ENCODE data around the gene PAH. TPM values are rescaled to one million over a fixed set of nuclear protein-coding genes. Genes with fewer than 3 reads are reported as not detected.

Gene PAH
- total and polyA plus RNA-seq, 2 of the 8 experiments (the other 6 are each of a cell fraction or from before 2014, with no cell fraction given), result 3.9 to 9.0 TPM

DNA sequence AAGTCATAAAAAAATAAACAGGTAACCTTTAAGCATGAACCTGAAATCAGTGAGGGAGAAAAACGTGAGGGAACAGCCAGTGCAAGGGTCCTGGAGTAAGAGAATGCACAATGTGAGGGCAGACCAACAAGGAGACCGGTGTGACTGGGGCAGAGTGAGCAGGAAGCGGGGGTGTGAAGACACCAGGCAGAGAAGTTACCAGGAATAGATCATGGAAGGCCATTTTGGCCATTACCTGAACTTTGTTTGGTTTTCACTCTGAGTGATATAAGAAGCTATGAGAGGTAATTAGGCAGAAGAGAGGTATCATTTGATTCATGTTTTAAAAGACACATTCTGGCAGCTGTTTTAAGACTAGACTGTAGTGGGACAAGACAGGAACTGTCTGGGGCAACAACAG, 15.0 kb downstream of the PAH start:
- no peak overlapping the region for H2BK12ac ChIP-seq (ENCODE audit: low read depth, low read length)
- H3K36me3 ChIP-seq (ENCODE audit: control insufficient read depth in 2 of 4, insufficient read depth in 4 of 4, low read length in 3 of 4), result no peaks in the 10 kb centered on the region
- no peak overlapping the region for H2AK5ac ChIP-seq (ENCODE audit: low read depth, low read length)
- H3K27ac ChIP-seq (ENCODE audit: low read depth, low read length), result no peak overlapping the region
- H3K14ac ChIP-seq (ENCODE audit: insufficient read length), result no peak overlapping the region
- H2BK5ac ChIP-seq (ENCODE audit: low read depth, low read length), result no peak overlapping the region
- no peaks in the 10 kb centered on the region for H3K9me3 ChIP-seq (ENCODE audit: insufficient read depth in 2 of 2, low read depth in 1 of 2, low read length in 1 of 2)
- TF ChIP-seq TAF7 (optimal IDR thresholded peaks at IDR 0.05; ENCODE audit: borderline replicate concordance, low read depth, low read length) (no peak), TCF12 (IDR thresholded peaks at IDR 0.05; ENCODE audit: low read depth, low read length) (no peak), RAD21 (IDR thresholded peaks at IDR 0.05 in 1 of 2, conservative IDR thresholded peaks at IDR 0.05 in 1 of 2; ENCODE audit: low read depth in 2 of 2, low read length in 2 of 2) (no peak), FOSL1 (IDR thresholded peaks at IDR 0.05; ENCODE audit: insufficient read depth, low read depth, low read length) (no peak), RFX5 (IDR thresholded peaks at IDR 0.05; ENCODE audit: borderline replicate concordance, low read depth, low read length) (no peak), JUND (IDR thresholded peaks at IDR 0.05; ENCODE audit: low read length) (no peak), TBP (IDR thresholded peaks at IDR 0.05; ENCODE audit: low read depth, low read length) (no peak), SIN3A (conservative IDR thresholded peaks at IDR 0.05 in 1 of 2, IDR thresholded peaks at IDR 0.05 in 1 of 2; ENCODE audit: low read depth in 1 of 2, low read length in 2 of 2) (no peak), BACH1 (IDR thresholded peaks at IDR 0.05; ENCODE audit: low read length) (no peak), NRF1 (IDR thresholded peaks at IDR 0.05; ENCODE audit: low read depth, low read length) (no peak), KDM5A (IDR thresholded peaks at IDR 0.05; ENCODE audit: low read length) (no peak)
- TF ChIP-seq, protein P1, sequence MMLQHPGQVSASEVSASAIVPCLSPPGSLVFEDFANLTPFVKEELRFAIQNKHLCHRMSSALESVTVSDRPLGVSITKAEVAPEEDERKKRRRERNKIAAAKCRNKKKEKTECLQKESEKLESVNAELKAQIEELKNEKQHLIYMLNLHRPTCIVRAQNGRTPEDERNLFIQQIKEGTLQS (IDR thresholded peaks at IDR 0.05; ENCODE audit: insufficient read depth, low read depth, low read length), result no peak
- TF ChIP-seq, protein P2, sequence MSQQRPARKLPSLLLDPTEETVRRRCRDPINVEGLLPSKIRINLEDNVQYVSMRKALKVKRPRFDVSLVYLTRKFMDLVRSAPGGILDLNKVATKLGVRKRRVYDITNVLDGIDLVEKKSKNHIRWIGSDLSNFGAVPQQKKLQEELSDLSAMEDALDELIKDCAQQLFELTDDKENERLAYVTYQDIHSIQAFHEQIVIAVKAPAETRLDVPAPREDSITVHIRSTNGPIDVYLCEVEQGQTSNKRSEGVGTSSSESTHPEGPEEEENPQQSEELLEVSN (IDR thresholded peaks at IDR 0.05), result no peak
- no peak overlapping the region for H3K4ac ChIP-seq (replicated peaks; ENCODE audit: insufficient read length, low read depth, low read length)
- CTCF ChIA-PET (ENCODE audit: partially characterized antibody), result interaction anchor here (1.7 to 2.4 kb wide), 2 partner anchors 19 to 38 kb away, joined by 5 to 6 read pairs; no protein-coding TSS in a partner anchor
- no peak overlapping the region for H2BK15ac ChIP-seq (ENCODE audit: low read length)
- no peaks in the 10 kb centered on the region for H3K79me1 ChIP-seq (ENCODE audit: low read depth, low read length)
- no peak overlapping the region for H2BK20ac ChIP-seq (ENCODE audit: low read length)
- H3K79me2 ChIP-seq (ENCODE audit: control insufficient read depth in 1 of 2, insufficient read depth in 2 of 2, low read length in 2 of 2), result no peaks in the 10 kb centered on the region
- no peak overlapping the region for H3K4me3 ChIP-seq (ENCODE audit: extremely low read depth in 1 of 4, insufficient read depth in 2 of 4, low read depth in 3 of 4, low read length in 4 of 4)
- no peak overlapping the region for H3K9ac ChIP-seq (replicated peaks in 1 of 4; ENCODE audit: extremely low read depth in 1 of 4, low read depth in 3 of 4, low read length in 3 of 4)
- H4K5ac ChIP-seq (ENCODE audit: insufficient read length, low read depth, low read length), result no peak overlapping the region
- H2BK120ac ChIP-seq (replicated peaks; ENCODE audit: low read depth, low read length), result no peak overlapping the region
- no peak overlapping the region for H3K56ac ChIP-seq (replicated peaks; ENCODE audit: insufficient read length, low read depth, low read length)
- no peak overlapping the region for H4K91ac ChIP-seq (replicated peaks; ENCODE audit: insufficient read length, low read length)
- H3K27me3 ChIP-seq (replicated peaks in 1 of 4; ENCODE audit: control insufficient read depth in 3 of 4, extremely low read depth in 1 of 4, insufficient read depth in 3 of 4, low read length in 3 of 4), result no peaks in the 10 kb centered on the region
- no peak for FAIRE-seq
- H3K4me2 ChIP-seq (ENCODE audit: insufficient read depth in 1 of 2, low read depth in 2 of 2, low read length in 2 of 2), result no peak overlapping the region
- DNase-seq (ENCODE audit: low read depth in 1 of 2, low spot score in 2 of 2), result no peak
- H4K20me1 ChIP-seq (replicated peaks in 1 of 2; ENCODE audit: control insufficient read depth in 1 of 2, insufficient read depth in 2 of 2, low read length in 2 of 2), result no peaks in the 10 kb centered on the region
- H3K18ac ChIP-seq (ENCODE audit: extremely low read depth, low read length), result no peak overlapping the region
- H3K23ac ChIP-seq (ENCODE audit: insufficient read length), result no peak overlapping the region
- no peak overlapping the region for H4K8ac ChIP-seq (ENCODE audit: extremely low read depth, insufficient read depth, low read length)
- POLR2A ChIA-PET (ENCODE audit: partially characterized antibody), result no interaction called here
- H3K23me2 ChIP-seq (ENCODE audit: low read depth, low read length), result no peaks in the 10 kb centered on the region
- no peak overlapping the region for H2AFZ ChIP-seq (ENCODE audit: low read length)
- H3K4me1 ChIP-seq (replicated peaks in 1 of 4; ENCODE audit: control insufficient read depth in 3 of 4, insufficient read depth in 4 of 4, low read length in 3 of 4), result no peaks in the 10 kb centered on the region
- WGBS, 2 experiments (ENCODE audit: extremely low coverage in 1 of 2, insufficient coverage in 1 of 2, insufficient read length in 1 of 2, insufficient replicate concordance in 2 of 2, low coverage in 1 of 2, low lambda C conversion rate in 2 of 2, missing lambda C conversion rate in 1 of 2), result 84% methylated on average over 3 of the region's 3 CpGs; no CpG with 5 or more reads in 1 of the 2 experiments

Data from H1 (cell line).